Neural progenitor cell (in vitro differentiated cells): Measurements from ENCODE around the gene DIP2A.

Experiments used
- CTCF ChIP-seq: fragments of 200-600 bp; sonication (generic); IDR thresholded peaks from 2 replicates; pipeline ENCODE4 v1.5.1; 2017; ENCODE audit warnings: antibody characterized with exemption, mild to moderate bottlenecking
- EZH2 ChIP-seq: fragments of 200-600 bp; sonication (generic); IDR thresholded peaks from 2 replicates; pipeline ENCODE4 v1.6.1; 2017; ENCODE audit warnings: antibody characterized with exemption, mild to moderate bottlenecking, moderate library complexity

- TF ChIP-seq CTCF: no peak
- TF ChIP-seq EZH2: no peak
Observed at GRCh38 chr21:46545911-46546310, 87.2 kb downstream of the DIP2A start.
